Subcutaneous adipose tissue (tissue), 4 donors: ENCODE measurements around the gene PFKL. TPM values are rescaled to one million over a fixed set of nuclear protein-coding genes. Genes with fewer than 3 reads are reported as not detected.

ENCODE experiments used
- total RNA-seq, 4 donors: library from RNA; depleted of rRNA; stranded (reverse); fragments of >200 nt; gene quantifications; one replicate each; pipeline ENCODE4 v1.1.0, GENCODE V29; 2016
- TF ChIP-seq, protein P1 (sequence below): fragments of 450-650 bp; IDR thresholded peaks from one replicate; pipeline ENCODE4 v1.5.1; 2016; ENCODE audit warnings: low read depth, mild to moderate bottlenecking, control low read depth, antibody characterized with exemption, moderate library complexity

PFKL gene
- total RNA-seq, 4 donors from 2014 or later, result 51.0 to 177 (median 77.3) TPM

GRCh38 chr21:44365967-44366585, 66.2 kb downstream of the PFKL start:
- TF ChIP-seq, protein P1, sequence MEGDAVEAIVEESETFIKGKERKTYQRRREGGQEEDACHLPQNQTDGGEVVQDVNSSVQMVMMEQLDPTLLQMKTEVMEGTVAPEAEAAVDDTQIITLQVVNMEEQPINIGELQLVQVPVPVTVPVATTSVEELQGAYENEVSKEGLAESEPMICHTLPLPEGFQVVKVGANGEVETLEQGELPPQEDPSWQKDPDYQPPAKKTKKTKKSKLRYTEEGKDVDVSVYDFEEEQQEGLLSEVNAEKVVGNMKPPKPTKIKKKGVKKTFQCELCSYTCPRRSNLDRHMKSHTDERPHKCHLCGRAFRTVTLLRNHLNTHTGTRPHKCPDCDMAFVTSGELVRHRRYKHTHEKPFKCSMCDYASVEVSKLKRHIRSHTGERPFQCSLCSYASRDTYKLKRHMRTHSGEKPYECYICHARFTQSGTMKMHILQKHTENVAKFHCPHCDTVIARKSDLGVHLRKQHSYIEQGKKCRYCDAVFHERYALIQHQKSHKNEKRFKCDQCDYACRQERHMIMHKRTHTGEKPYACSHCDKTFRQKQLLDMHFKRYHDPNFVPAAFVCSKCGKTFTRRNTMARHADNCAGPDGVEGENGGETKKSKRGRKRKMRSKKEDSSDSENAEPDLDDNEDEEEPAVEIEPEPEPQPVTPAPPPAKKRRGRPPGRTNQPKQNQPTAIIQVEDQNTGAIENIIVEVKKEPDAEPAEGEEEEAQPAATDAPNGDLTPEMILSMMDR, result no peak

DNA sequence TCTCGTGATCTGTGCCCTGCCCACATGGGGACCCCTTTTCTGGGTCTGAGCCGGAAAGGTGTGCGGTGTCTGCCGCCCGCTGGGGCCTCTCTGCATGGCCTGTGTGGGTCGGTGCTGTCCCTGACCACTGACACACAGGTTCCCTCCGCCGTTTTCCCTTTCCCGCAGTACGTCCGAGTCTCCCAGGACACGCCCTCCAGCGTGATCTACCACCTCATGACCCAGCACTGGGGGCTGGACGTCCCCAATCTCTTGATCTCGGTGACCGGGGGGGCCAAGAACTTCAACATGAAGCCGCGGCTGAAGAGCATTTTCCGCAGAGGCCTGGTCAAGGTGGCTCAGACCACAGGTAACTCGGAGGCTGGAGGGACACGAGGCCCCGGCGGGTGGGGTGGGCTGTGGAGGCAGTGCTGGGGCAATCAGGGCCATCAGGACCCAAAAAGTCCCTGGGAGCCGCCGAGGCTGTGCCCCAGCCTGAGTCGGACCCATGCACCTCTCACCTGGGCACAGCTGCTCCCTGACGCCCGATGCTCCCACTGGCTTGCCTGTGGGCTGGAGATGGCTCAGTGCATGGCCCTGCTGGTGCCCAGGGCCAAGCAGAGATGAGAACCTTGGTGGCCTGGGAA, 66.8 kb downstream of the PFKL start:
- TF ChIP-seq, protein P1, result no peak

GRCh38 chr21:44368711-44369446, 69.0 kb downstream of the PFKL start:
- TF ChIP-seq, protein P1, result no peak

- TF ChIP-seq, protein P1, result no peak
Observed at GRCh38 chr21:44370027-44370735, 70.3 kb downstream of the PFKL start.

DNA sequence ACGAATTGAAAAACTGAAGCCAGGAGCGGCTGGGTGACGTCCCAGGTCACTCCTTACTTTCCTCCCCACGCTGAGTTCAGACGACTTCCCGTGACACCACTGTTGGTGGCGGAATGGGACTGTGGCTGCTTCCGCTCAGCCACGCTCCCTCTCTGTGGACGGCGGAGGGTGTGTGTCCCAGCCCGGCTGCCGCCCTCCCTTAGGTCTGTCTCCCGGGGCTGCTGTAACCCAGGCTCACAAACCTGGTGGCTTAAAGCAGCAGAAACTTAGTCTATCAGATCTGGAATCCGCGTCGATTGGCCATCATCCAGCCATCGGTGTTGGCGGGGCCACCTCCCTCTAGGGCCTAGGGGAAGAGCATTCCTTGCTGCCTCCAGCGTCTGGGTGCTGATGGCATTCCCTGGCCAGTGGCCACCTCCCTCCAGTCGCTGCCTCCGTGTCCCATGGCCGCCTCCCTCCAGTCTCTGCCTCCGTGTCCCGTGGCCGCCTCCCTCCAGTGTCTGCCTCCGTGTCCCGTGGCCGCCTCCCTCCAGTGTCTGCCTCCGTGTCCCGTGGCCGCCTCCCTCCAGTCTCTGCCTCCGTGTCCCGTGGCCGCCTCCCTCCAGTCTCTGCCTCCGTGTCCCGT, 71.0 kb downstream of the PFKL start:
- TF ChIP-seq, protein P1, result no peak

- TF ChIP-seq, protein P1, result no peak
Observed at GRCh38 chr21:44371596-44371995, 71.7 kb downstream of the PFKL start.
